Breast epithelium (tissue), 3 donors: ENCODE measurements around the gene SERPINA5.

Experiments
- POLR2A ChIP-seq: fragments of 450-650 bp; IDR thresholded peaks from one replicate; pipeline ENCODE4 v1.6.1; 2016; ENCODE audit warnings: antibody characterized with exemption, mild to moderate bottlenecking, moderate library complexity
- POLR2AphosphoS5 ChIP-seq, 3 donors: sonication (generic); formaldehyde crosslinking; IDR thresholded peaks; one replicate each; pipeline ENCODE4 v1.6.1; 2017; ENCODE audit warnings: antibody characterized with exemption in 3 of 3
- TF ChIP-seq, protein P1 (sequence below), 3 donors: fragments of 450-650 bp; IDR thresholded peaks; one replicate each; pipeline ENCODE4 v1.5.1; 2016 to 2017; ENCODE audit warnings: antibody characterized with exemption in 3 of 3, mild to moderate bottlenecking in 3 of 3, moderate library complexity in 3 of 3

DNA sequence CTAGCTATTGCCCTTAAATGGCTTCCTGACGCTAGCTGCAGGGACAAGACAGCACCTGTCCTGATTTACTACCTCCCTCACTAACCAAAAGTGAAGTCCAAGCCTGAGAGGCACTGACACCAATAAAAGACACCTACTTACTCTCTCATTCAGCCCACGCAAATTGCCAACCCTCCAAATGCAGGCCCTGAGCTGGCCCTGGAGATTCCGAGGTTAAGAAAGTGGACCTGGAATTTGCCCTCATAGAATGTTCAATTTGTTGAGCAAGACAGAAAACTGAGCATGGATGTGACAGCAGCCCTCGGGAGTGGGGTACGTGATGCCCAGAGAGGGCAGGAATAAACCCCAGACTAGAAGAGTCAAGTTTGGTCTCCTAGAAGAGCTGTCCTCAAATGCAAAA is 47.4 kb downstream of the SERPINA5 start:
- TF ChIP-seq POLR2AphosphoS5 (IDR thresholded peaks at IDR 0.05) (no peak), POLR2A (no peak)
- TF ChIP-seq, protein P1, sequence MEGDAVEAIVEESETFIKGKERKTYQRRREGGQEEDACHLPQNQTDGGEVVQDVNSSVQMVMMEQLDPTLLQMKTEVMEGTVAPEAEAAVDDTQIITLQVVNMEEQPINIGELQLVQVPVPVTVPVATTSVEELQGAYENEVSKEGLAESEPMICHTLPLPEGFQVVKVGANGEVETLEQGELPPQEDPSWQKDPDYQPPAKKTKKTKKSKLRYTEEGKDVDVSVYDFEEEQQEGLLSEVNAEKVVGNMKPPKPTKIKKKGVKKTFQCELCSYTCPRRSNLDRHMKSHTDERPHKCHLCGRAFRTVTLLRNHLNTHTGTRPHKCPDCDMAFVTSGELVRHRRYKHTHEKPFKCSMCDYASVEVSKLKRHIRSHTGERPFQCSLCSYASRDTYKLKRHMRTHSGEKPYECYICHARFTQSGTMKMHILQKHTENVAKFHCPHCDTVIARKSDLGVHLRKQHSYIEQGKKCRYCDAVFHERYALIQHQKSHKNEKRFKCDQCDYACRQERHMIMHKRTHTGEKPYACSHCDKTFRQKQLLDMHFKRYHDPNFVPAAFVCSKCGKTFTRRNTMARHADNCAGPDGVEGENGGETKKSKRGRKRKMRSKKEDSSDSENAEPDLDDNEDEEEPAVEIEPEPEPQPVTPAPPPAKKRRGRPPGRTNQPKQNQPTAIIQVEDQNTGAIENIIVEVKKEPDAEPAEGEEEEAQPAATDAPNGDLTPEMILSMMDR (IDR thresholded peaks at IDR 0.05) = no peak
